ENCODE data around the gene KXD1. TPM values are rescaled to one million over a fixed set of nuclear protein-coding genes. Genes with fewer than 3 reads are reported as not detected.

The KXD1 gene
- total RNA-seq, 4 donors from 2014 or later, result 129 to 155 (median 149) TPM

GRCh38 chr19:18603255-18603957, 45.7 kb downstream of the KXD1 start:
- no peak overlapping the region for H3K27ac ChIP-seq (replicated peaks in 1 of 4)
- no peak for DNase-seq (ENCODE audit: extremely low spot score)
- TF ChIP-seq CTCF (IDR thresholded peaks at IDR 0.05) (peak in 1 of 3 experiments; percentile 29), POLR2AphosphoS5 (IDR thresholded peaks at IDR 0.05) (no peak)
- peaks cover 18 to 45% (median 39%) of the 10 kb centered on the region in 4 donors for H3K4me1 ChIP-seq
- no peaks in the 10 kb centered on the region for H3K9me3 ChIP-seq
- peaks cover 10 to 96% (median 44%) of the 10 kb centered on the region in 4 donors for H3K27me3 ChIP-seq
- peak overlapping the region; percentile 8 to 53 (median 22) for H3K4me3 ChIP-seq
- H3K36me3 ChIP-seq, result no peaks in the 10 kb centered on the region
- intact Hi-C loops (cut with DNase I), result no loop called here
- WGBS, result 30% methylated on average over 13 of the region's 32 CpGs

- Histone ChIP-seq H3K27me3 (peaks cover 10 to 96% (median 48%) of the 10 kb centered on the region in 4 donors), H3K4me1 (peaks cover 18 to 45% (median 39%) of the 10 kb centered on the region in 4 donors), H3K4me3 (peak overlapping the region; percentile 8 to 53 (median 22)), H3K9me3 (no peaks in the 10 kb centered on the region), H3K36me3 (no peaks in the 10 kb centered on the region), H3K27ac (replicated peaks in 1 of 4) (no peak overlapping the region)
- TF ChIP-seq CTCF (IDR thresholded peaks at IDR 0.05), result no peak
- no peak for TF ChIP-seq POLR2AphosphoS5 (IDR thresholded peaks at IDR 0.05)
- no peak for TF ChIP-seq EP300 (IDR thresholded peaks at IDR 0.05)
- no peak for TF ChIP-seq POLR2A (IDR thresholded peaks at IDR 0.05; ENCODE audit: low read depth)
- 51% methylated on average over 14 of the region's 26 CpGs for WGBS
- intact Hi-C loops (cut with DNase I), result no loop called here
- DNase-seq (ENCODE audit: extremely low spot score), result no peak
Observed at GRCh38 chr19:18603958-18604819, 46.5 kb downstream of the KXD1 start.

GRCh38 chr19:18604820-18605159, 47.1 kb downstream of the KXD1 start:
- 62% methylated on average over 10 of the region's 10 CpGs for WGBS
- no peaks in the 10 kb centered on the region for H3K9me3 ChIP-seq
- intact Hi-C loops (cut with DNase I), result no loop called here
- no peak overlapping the region for H3K27ac ChIP-seq (replicated peaks in 1 of 4)
- peaks cover 18 to 45% (median 39%) of the 10 kb centered on the region in 4 donors for H3K4me1 ChIP-seq
- H3K4me3 ChIP-seq, result peak overlapping the region in 1 of 4 donors; percentile 53
- DNase-seq (ENCODE audit: extremely low spot score), result no peak
- peaks cover 10 to 96% (median 49%) of the 10 kb centered on the region in 4 donors for H3K27me3 ChIP-seq
- TF ChIP-seq POLR2A (IDR thresholded peaks at IDR 0.05; ENCODE audit: low read depth), result no peak
- no peak for TF ChIP-seq CTCF (IDR thresholded peaks at IDR 0.05)
- no peak for TF ChIP-seq POLR2AphosphoS5 (IDR thresholded peaks at IDR 0.05)
- no peak for TF ChIP-seq EP300 (IDR thresholded peaks at IDR 0.05)
- no peaks in the 10 kb centered on the region for H3K36me3 ChIP-seq

- Histone ChIP-seq H3K9me3 (no peaks in the 10 kb centered on the region), H3K36me3 (no peaks in the 10 kb centered on the region), H3K4me3 (peak overlapping the region; percentile 39 to 56 (median 48)), H3K4me1 (peaks cover 18 to 47% (median 39%) of the 10 kb centered on the region in 4 donors), H3K27ac (replicated peaks in 1 of 4) (no peak overlapping the region), H3K27me3 (peaks cover 10 to 97% (median 53%) of the 10 kb centered on the region in 4 donors)
- WGBS, result 65% methylated on average over 4 of the region's 17 CpGs
- intact Hi-C loops (cut with DNase I), result no loop called here
- TF ChIP-seq CTCF (IDR thresholded peaks at IDR 0.05), result no peak
- TF ChIP-seq EP300 (IDR thresholded peaks at IDR 0.05), result no peak
- no peak for TF ChIP-seq POLR2A (IDR thresholded peaks at IDR 0.05; ENCODE audit: low read depth)
- DNase-seq (ENCODE audit: extremely low spot score), result no peak
Observed at GRCh38 chr19:18605196-18605545, 47.5 kb downstream of the KXD1 start.

All from esophagus muscularis mucosa (tissue), 4 donors.